ENCODE results near the gene PAWR.
"Not testable (repeated sequence)": the region's sequence is repeated elsewhere in the genome, so short reads cannot be mapped to it uniquely, and the experiment has no call there.

The PAWR gene

DNA sequence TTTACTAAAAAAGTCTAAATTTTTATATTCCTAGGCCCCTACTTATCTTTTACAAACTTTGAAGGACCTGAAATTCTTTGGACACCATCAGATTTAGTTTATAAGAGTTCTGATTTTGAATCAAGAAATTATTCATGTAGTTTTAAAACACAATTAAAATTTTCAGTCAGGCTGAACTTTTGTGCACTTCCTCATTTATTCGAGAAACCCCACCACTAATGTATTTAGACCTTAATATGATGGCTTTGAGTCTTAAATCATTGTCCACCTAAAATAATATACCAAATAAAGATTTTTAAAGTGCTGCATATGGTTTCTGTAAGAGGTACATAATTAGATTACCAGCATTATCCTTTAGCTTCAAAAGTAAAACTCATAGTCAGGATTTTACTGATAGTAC is 103.4 kb downstream of the PAWR start:
- no peak for DNase-seq

DNA sequence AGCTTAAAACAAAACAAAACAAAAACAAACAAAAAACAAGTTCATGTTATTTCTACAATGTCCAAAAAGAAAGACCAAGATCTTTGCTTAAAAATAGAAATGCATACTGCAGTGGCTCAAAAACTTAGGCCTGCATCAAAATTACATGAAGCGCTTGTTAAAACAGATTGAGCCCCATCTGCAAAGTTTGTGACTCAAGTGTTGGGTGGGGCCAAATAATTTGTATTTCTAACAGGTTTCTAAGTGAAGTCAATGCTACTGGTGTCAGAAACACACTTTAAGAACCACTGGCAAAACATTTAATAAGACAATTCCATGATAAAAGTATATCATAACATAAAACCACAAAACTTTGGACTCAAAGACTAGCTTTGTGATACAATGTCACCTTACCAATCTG is 105.6 kb downstream of the PAWR start:
- no peak for DNase-seq

DNA sequence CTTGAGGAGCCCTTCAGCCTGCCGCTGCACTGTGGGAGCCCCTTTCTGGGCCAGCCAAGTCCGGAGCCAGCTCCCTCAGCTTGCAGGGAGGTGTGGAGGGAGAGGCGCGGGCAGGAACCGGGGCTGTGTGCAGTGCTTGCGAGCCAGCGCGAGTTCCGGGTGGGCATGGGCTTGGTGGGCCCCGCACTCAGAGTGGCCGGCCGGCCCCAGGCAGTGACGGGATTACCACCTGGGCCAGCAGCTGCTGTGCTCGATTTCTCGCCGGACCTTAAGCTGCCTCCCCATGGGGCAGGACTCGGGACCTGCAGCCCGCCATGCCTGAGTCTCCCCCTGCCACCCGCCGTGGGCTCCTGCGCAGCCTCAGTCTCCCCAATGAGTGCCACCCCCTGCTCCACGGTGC is 116.9 kb downstream of the PAWR start:
- no peak for DNase-seq

- DNase-seq = no peak
Measured at GRCh38 chr12:79569679-79570078, 121.1 kb downstream of the PAWR start.

DNA sequence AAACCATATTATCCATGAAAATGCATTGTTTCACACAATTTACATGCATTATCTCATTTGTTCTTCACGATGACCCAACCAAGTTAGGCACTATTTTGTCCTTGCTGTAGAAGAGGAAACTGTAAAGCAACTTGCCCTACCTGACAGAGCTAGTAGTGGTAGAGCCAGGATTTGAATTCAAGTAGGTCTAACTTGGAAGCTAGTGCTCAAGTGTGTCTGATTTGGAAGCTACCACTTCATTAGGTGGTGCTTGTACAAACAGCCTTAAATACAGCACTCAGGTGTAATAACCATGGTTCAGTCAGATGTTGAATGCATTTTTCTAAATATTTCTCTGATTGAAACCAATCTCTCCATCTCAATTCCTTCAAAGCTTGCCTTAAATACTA is 123.6 kb downstream of the PAWR start:
- DNase-seq = no peak

DNA sequence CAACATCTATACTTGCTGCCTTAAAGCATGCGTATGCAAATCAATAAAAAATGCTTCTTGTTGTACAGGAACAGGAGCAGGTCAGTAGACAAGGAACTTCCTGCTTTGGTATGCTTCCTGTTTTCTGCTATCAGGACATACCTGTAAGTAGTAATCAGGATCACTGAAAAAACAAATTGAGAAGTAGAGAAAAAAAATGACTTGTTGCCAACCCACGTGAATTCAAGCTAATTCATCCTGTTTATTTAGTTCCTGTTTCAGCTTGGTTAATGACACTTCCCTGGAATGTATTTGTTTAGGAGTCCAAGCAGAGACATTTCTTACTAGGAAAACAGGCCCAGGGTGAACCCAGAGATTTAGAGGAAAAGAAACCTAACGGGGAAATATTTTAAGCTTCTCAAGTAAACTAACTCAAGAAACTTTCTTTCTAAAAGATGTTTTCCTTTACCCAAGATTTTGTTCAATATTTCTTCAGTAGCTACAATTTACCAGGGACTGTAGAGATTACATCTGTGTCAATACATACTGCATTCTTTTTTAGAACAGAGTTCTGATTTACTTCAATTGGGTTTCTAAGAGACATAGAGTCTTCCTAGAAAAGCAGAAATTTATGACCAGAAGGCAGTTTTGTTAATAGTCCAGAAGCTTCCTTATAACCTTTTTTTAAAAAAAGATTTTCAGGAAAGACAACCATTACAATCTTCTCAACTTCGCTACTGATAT is 124.2 kb downstream of the PAWR start:
- DNase-seq = no peak

DNA sequence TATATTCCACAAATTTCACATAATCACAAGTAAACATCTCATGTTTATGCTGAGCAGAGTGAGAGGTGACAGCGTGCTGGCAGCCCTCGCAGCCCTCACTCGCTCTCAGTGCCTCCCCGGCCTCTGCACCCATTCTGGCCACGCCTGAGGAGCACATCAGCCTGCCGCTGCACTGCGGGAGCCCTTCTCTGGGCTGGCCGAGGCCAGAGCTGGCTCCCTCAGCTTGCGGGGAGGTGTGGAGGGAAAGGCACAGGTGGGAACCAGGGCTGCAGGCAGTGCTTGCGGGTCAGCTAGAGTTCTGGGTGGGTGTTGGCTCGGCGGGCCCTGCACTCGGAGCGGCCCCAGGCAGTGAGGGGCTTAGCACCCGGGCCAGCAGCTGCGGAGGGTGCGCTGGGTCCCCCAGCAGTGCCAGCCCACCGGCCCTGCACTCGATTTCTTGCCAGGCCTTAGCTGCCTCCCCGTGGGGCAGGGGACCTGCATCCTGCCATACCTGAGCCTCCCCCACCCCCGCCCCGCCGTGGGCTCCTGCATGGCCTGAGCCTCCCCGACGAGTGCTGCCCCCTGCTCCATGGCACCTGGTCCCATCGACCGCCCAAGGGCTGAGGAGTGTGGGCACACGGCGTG is 125.9 kb downstream of the PAWR start:
- not testable (repeated sequence) for DNase-seq

DNA sequence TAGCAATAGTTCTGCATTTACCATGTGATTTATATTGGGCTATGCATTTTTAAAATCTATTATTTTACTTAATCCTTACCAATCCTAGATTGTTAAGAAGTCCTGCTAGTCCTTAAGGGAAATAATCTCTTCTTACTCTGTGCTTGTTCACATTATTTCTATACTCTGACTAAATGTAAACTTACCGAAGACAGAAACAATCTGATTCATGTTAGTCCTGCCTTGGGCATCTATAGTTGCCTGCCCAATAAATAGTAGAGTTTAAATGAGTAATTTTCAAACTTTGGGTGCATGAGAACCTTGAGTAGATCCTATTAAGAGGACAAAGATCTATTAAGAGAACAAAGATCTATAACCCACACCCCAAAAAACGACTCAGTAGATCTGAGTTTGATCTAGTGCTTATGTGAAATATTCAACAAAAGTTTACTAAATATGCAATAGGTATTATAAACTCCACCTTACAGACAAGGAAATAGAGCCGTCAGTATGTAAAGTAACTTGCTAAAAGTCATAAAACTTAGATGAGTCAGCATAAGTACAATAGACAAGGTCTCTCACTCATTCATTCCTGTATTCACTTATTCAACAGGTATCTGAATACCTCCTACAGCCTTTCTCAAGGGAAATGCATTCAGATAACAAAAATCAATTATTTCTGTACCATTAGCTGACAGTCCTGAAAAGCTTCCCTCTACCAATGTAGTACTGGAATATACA is 127.6 kb downstream of the PAWR start:
- DNase-seq = no peak

- DNase-seq = no peak
Measured at GRCh38 chr12:79561401-79562132, 129.2 kb downstream of the PAWR start.

DNA sequence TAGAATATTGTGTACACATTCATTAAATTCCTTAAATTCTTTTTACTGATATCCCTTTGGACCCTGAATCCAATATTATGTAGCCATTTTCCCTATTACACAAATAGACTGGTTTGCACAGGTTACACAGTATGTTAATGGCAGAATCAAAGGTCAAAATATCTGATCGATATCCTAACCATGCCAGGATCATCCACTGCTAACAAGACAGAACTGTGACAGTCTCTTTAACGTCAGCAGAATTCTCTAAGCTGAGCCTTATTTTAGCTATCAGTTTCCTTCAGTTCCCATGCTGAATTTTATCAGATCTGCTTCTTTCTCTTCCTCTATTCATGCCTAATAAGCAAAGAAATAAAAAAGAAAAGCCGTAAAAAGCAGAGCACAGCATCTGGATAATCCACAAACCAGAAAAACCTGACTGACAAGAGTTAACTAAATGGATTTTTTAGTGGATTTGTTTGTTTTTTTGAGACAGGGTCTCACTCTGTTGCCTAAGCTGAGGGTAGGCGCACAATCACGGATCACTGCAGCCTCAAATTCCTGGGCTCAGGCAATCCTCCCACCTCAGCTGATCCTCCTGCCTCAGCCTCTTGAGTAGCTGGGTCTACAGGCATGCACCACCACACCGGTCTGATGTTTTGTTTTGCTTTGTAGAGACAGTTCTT is 130.4 kb downstream of the PAWR start:
- no peak for DNase-seq

DNA sequence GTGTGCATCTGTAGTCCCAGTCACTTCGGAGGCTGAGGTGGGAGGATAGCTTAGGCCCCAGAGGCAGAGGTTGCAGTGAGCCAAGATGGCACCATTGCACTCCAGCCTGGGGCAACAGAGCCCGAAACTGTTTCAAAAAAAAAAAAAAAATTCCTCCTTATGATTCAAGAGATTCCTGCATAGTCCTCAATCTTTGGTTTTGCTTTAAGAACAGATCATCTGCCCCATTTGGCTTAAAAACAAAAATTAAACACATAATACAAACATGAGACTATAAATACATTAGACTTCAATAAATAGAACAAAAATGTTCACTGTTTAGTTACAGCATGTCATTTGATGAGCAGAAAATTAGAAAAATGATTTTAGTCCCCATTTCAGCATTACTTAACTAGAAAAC is 131.2 kb downstream of the PAWR start:
- no peak for DNase-seq

- no peak for DNase-seq
Measured at GRCh38 chr12:79558924-79559469, 131.8 kb downstream of the PAWR start.

DNA sequence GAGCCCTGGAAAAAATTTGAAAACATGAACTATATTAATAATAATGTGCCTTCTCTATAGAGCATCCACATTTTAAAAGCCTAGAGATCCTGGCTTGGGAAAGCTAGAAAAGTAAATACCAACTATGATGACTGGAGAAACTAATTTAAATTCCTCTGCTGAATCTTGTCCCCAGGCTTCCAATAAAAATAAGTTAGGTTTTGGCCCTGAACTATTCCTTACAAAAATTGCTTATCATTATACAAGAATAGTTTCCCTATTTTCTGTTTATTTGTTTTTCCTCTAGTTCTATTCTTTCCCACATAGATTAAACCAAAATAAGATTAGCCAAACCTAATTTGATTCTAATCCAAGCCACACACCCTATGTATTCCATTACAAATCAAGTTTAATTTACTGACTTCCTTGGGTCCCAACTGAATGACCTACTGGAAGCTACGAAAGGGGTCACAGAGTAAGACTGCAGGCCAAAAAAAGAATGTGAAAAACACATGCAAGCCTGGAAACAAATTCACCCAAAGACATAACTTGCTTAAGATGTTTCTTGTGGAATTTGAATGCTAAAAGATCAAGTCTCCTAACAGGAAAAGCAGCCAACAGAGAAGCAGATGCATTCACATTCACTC is 133.0 kb downstream of the PAWR start:
- DNase-seq = no peak

- DNase-seq = no peak
Measured at GRCh38 chr12:79555028-79555925, 135.5 kb downstream of the PAWR start.

- DNase-seq = no peak
Measured at GRCh38 chr12:79553863-79554574, 136.7 kb downstream of the PAWR start.

DNA sequence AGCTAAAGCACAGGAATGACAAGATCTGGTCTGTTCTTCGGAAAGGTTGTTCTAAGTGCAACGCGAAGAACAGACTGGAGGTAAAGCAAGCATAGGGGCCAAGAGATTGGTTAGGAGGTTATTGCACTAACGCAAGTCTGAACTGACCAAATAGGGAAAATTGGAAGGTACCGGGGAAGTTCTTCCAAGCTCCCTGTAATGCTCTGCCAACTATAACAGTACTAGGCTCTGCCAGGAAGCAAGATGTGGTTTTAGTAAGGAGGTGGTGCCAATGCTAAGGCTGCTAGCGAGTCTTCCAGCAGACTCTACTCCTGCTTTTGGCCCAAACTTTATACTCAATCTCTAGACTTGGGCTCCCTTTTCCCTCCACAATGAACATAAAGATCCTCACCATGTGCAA is 138.6 kb downstream of the PAWR start:
- no peak for DNase-seq

- DNase-seq = no peak
Measured at GRCh38 chr12:79549531-79550271, 141.1 kb downstream of the PAWR start.

GRCh38 chr12:79548610-79548924 is 142.2 kb downstream of the PAWR start:
- DNase-seq = no peak

GRCh38 chr12:79547735-79548609 is 142.8 kb downstream of the PAWR start:
- no peak for DNase-seq

Measured in activated CD4-positive, CD25-positive, alpha-beta regulatory T cell treated with anti-CD3 and anti-CD28 coated beads, Interleukin-2, amount 50 U/mL, for 72 hours (primary cell).